Stimulated activated CD8-positive, alpha-beta memory T cell treated with anti-CD3 and anti-CD28 coated beads, Interleukin-15, amount 100 ng/mL, for 1 hour (primary cell): ENCODE measurements around the gene BHLHA9.
"Not testable (repeated sequence)": the region's sequence is repeated elsewhere in the genome, so short reads cannot be mapped to it uniquely, and the experiment has no call there.

ENCODE experiments used
- DNase-seq: peaks from one replicate; pipeline ENCODE4 v3.0.0-alpha.2; 2020; ENCODE audit warnings: low read depth

The BHLHA9 gene

GRCh38 chr17:1270210-1271029, at the start of gene BHLHA9:
BHLHA9 (plus strand) TSS chr17:1270444; CDS start chr17:1270564, 120 bp downstream.
- DNase-seq, result no peak

GRCh38 chr17:1221209-1221608, 49.0 kb upstream of the BHLHA9 start:
- no peak for DNase-seq

- no peak for DNase-seq
Observed at GRCh38 chr17:1222321-1222720, 47.9 kb upstream of the BHLHA9 start.

- no peak for DNase-seq
Observed at GRCh38 chr17:1223662-1224061, 46.6 kb upstream of the BHLHA9 start.

GRCh38 chr17:1224330-1224729, 45.9 kb upstream of the BHLHA9 start:
- DNase-seq, result no peak

- DNase-seq, result no peak
Observed at GRCh38 chr17:1226308-1226707, 43.9 kb upstream of the BHLHA9 start.

GRCh38 chr17:1227365-1227764, 42.9 kb upstream of the BHLHA9 start:
- DNase-seq, result no peak

- DNase-seq, result no peak
Observed at GRCh38 chr17:1227917-1228780, 42.1 kb upstream of the BHLHA9 start.

GRCh38 chr17:1228781-1229348, 41.4 kb upstream of the BHLHA9 start:
- DNase-seq, result no peak

GRCh38 chr17:1229349-1229899, 40.8 kb upstream of the BHLHA9 start:
- no peak for DNase-seq

- DNase-seq, result no peak
Observed at GRCh38 chr17:1229900-1230501, 40.2 kb upstream of the BHLHA9 start.

GRCh38 chr17:1231456-1231855, 38.8 kb upstream of the BHLHA9 start:
- DNase-seq, result no peak

- DNase-seq, result no peak
Observed at GRCh38 chr17:1232331-1232730, 37.9 kb upstream of the BHLHA9 start.

GRCh38 chr17:1232786-1233185, 37.5 kb upstream of the BHLHA9 start:
- no peak for DNase-seq

- DNase-seq, result no peak
Observed at GRCh38 chr17:1234455-1234854, 35.8 kb upstream of the BHLHA9 start.

- DNase-seq, result no peak
Observed at GRCh38 chr17:1237471-1237870, 32.8 kb upstream of the BHLHA9 start.

- no peak for DNase-seq
Observed at GRCh38 chr17:1239210-1239609, 31.0 kb upstream of the BHLHA9 start.

- not testable (repeated sequence) for DNase-seq
Observed at GRCh38 chr17:1240426-1240825, 29.8 kb upstream of the BHLHA9 start.

- DNase-seq, result no peak
Observed at GRCh38 chr17:1241929-1242328, 28.3 kb upstream of the BHLHA9 start.

GRCh38 chr17:1244606-1245012, 25.6 kb upstream of the BHLHA9 start:
- no peak for DNase-seq

- DNase-seq, result no peak
Observed at GRCh38 chr17:1251866-1252608, 18.2 kb upstream of the BHLHA9 start.
